ENCODE measurements around the gene NXN.
A peak's percentile ranks its signal among the peaks of the same experiment; 100 is the strongest.
"Not testable (repeated sequence)": the region's sequence is repeated elsewhere in the genome, so short reads cannot be mapped to it uniquely, and the experiment has no call there.

NXN gene

GRCh38 chr17:874590-874989, 105.0 kb downstream of the NXN start:
- not testable (repeated sequence) for H3K4me2 ChIP-seq (ENCODE audit: low read length); H3K4me3 ChIP-seq (ENCODE audit: low read length); H3K36me3 ChIP-seq (ENCODE audit: insufficient read depth, low read length); H3K9me3 ChIP-seq (replicated peaks; ENCODE audit: low read length); H3K9ac ChIP-seq (ENCODE audit: low read depth, low read length); H3K27me3 ChIP-seq (ENCODE audit: control insufficient read depth, insufficient read depth, low read length)
- peaks cover 11% of the 10 kb centered on the region for H3K4me1 ChIP-seq (ENCODE audit: control insufficient read depth, insufficient read depth, low read length)

DNA sequence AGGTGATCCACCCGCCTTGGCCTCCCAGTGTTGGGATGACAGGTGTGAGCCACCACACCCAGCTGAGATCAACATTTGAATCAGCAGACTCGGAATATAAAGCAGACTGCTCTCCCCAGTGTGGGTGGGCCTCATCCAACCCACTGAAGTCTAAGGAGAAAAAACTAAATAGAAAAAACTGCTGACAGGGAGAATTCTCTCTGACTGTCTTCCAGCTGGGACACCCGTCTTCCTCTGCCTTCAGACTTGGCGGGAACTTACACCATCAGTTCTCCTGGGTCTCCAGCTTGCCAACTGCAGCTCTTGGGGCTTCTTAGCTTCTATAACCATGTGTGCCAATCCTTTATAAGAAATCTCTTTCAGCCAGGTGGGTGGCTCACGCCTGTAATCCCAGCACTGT, 106.7 kb downstream of the NXN start:
- Histone ChIP-seq H3K4me2 (ENCODE audit: low read length) (no peak overlapping the region), H3K9ac (ENCODE audit: low read depth, low read length) (no peak overlapping the region), H3K36me3 (ENCODE audit: insufficient read depth, low read length) (no peaks in the 10 kb centered on the region), H3K4me3 (ENCODE audit: low read length) (no peak overlapping the region), H3K27me3 (ENCODE audit: control insufficient read depth, insufficient read depth, low read length) (no peaks in the 10 kb centered on the region), H3K9me3 (replicated peaks; ENCODE audit: low read length) (no peaks in the 10 kb centered on the region), H3K4me1 (ENCODE audit: control insufficient read depth, insufficient read depth, low read length) (peaks cover 18% of the 10 kb centered on the region)

GRCh38 chr17:871751-872519, 107.6 kb downstream of the NXN start:
- no peaks in the 10 kb centered on the region for H3K36me3 ChIP-seq (ENCODE audit: insufficient read depth, low read length)
- no peak overlapping the region for H3K4me2 ChIP-seq (ENCODE audit: low read length)
- no peaks in the 10 kb centered on the region for H3K9me3 ChIP-seq (replicated peaks; ENCODE audit: low read length)
- peaks cover 18% of the 10 kb centered on the region for H3K4me1 ChIP-seq (ENCODE audit: control insufficient read depth, insufficient read depth, low read length)
- H3K9ac ChIP-seq (ENCODE audit: low read depth, low read length): no peak overlapping the region
- no peaks in the 10 kb centered on the region for H3K27me3 ChIP-seq (ENCODE audit: control insufficient read depth, insufficient read depth, low read length)
- no peak overlapping the region for H3K4me3 ChIP-seq (ENCODE audit: low read length)

GRCh38 chr17:869567-870525, 109.7 kb downstream of the NXN start:
- Histone ChIP-seq H3K4me3 (ENCODE audit: low read length) (peak overlapping the region; percentile 55), H3K4me1 (ENCODE audit: control insufficient read depth, insufficient read depth, low read length) (peaks cover 18% of the 10 kb centered on the region), H3K4me2 (ENCODE audit: low read length) (peak overlapping the region; percentile 74), H3K36me3 (ENCODE audit: insufficient read depth, low read length) (no peaks in the 10 kb centered on the region), H3K9me3 (replicated peaks; ENCODE audit: low read length) (no peaks in the 10 kb centered on the region), H3K9ac (ENCODE audit: low read depth, low read length) (peak overlapping the region; percentile 61), H3K27me3 (ENCODE audit: control insufficient read depth, insufficient read depth, low read length) (no peaks in the 10 kb centered on the region)

DNA sequence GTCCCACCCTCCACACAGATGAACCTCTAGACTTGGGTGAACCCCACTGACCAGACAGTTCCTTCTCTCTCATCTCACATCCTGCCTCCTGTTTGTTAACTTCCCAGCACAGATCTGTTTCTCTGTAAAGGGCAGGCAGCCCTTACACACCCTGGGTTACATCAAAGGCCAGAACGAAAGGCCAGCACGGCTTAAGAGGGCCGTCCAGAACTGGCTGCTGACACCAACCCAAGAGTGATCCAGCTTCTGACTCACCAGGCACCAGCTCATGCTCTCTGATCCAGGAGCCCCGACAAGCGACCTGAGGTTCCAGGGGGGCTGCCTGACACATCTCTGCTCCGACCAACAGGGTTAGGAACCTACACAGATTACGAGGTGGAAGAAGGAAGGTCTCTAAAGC, 110.5 kb downstream of the NXN start:
- Histone ChIP-seq H3K4me1 (ENCODE audit: control insufficient read depth, insufficient read depth, low read length) (peaks cover 18% of the 10 kb centered on the region), H3K9me3 (replicated peaks; ENCODE audit: low read length) (no peaks in the 10 kb centered on the region), H3K36me3 (ENCODE audit: insufficient read depth, low read length) (no peaks in the 10 kb centered on the region), H3K27me3 (ENCODE audit: control insufficient read depth, insufficient read depth, low read length) (no peaks in the 10 kb centered on the region), H3K9ac (ENCODE audit: low read depth, low read length) (peak overlapping the region; percentile 61), H3K4me3 (ENCODE audit: low read length) (peak overlapping the region; percentile 55), H3K4me2 (ENCODE audit: low read length) (peak overlapping the region; percentile 74)

DNA sequence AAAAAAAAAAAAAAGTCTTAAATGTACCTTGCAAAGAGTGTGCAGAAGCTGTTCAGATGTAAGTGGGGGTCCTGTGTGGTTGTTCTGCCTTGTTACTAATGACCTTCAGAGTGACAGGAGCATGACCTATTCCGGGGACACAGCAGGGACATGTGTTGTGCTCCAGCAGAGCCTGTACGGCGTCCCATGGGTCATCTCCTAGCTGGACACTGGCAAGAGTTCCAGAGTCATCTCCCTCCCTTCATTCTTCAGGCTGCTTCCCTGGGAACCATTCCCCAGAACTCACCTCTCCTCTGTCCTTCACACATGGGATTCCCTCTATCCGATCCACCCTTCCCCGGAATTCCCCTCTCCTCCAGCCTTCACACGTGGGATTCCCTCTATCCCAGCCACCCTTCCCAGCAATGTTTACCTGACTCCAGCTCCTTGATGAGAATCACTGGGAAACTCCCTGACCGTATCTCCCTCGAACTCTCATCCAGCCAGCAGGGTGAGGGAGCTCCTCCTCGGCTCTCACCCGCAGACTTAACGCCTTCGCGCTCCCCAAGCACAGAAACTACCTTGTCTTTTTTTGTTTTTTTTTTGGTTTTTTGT, 111.6 kb downstream of the NXN start:
- Histone ChIP-seq H3K36me3 (ENCODE audit: insufficient read depth, low read length) (no peaks in the 10 kb centered on the region), H3K4me3 (ENCODE audit: low read length) (no peak overlapping the region), H3K9ac (ENCODE audit: low read depth, low read length) (no peak overlapping the region), H3K4me2 (ENCODE audit: low read length) (no peak overlapping the region), H3K4me1 (ENCODE audit: control insufficient read depth, insufficient read depth, low read length) (peaks cover 18% of the 10 kb centered on the region), H3K9me3 (replicated peaks; ENCODE audit: low read length) (no peaks in the 10 kb centered on the region), H3K27me3 (ENCODE audit: control insufficient read depth, insufficient read depth, low read length) (no peaks in the 10 kb centered on the region)

DNA sequence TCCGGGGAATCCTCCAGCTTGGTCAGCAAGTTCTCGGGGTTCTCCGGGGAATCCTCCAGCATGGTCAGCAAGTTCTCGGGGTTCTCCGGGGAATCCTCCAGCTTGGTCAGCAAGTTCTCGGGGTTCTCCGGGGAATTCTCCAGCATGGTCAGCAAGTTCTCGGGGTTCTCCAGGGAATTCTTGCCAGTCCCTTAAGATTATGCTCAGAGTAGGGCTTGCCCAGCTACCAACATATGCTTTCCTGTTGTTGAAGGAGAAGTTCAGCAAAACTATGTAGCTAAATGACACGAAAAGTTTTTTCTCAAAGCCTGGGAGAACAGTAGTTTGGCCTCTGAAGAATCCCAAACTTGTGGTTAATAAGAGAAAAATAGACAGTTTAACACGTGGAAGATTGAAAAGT, 112.3 kb downstream of the NXN start:
- H3K4me1 ChIP-seq (ENCODE audit: control insufficient read depth, insufficient read depth, low read length): peaks cover 18% of the 10 kb centered on the region
- H3K36me3 ChIP-seq (ENCODE audit: insufficient read depth, low read length); H3K9me3 ChIP-seq (replicated peaks; ENCODE audit: low read length); H3K4me3 ChIP-seq (ENCODE audit: low read length); H3K27me3 ChIP-seq (ENCODE audit: control insufficient read depth, insufficient read depth, low read length); H3K9ac ChIP-seq (ENCODE audit: low read depth, low read length); H3K4me2 ChIP-seq (ENCODE audit: low read length): not testable (repeated sequence)

DNA sequence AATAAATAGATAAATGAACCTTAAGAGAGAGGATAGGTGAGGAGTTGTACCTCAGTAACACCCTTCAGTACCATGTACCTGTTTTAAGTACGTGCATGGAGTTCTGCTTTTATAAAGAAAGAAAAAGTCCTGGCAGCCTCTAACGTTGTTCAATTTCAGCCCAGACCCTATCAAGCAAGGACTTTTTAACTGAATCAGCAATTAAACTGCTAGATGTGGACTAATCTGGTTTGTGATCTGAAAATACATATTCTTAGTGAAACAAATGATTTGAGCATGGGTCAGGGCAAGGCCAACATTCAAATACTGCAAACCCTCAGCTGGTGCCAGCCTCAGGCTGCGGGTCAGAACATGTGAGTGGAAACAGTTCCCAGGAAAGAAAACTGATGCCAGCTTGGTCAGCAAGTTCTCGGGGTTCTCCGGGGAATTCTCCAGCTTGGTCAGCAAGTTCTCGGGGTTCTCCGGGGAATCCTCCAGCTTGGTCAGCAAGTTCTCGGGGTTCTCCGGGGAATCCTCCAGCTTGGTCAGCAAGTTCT, 112.9 kb downstream of the NXN start:
- H3K4me1 ChIP-seq (ENCODE audit: control insufficient read depth, insufficient read depth, low read length): peaks cover 18% of the 10 kb centered on the region
- peaks cover 5% of the 10 kb centered on the region for H3K27me3 ChIP-seq (ENCODE audit: control insufficient read depth, insufficient read depth, low read length)
- no peak overlapping the region for H3K4me3 ChIP-seq (ENCODE audit: low read length)
- no peak overlapping the region for H3K9ac ChIP-seq (ENCODE audit: low read depth, low read length)
- no peak overlapping the region for H3K4me2 ChIP-seq (ENCODE audit: low read length)
- H3K9me3 ChIP-seq (replicated peaks; ENCODE audit: low read length): no peaks in the 10 kb centered on the region
- no peaks in the 10 kb centered on the region for H3K36me3 ChIP-seq (ENCODE audit: insufficient read depth, low read length)

DNA sequence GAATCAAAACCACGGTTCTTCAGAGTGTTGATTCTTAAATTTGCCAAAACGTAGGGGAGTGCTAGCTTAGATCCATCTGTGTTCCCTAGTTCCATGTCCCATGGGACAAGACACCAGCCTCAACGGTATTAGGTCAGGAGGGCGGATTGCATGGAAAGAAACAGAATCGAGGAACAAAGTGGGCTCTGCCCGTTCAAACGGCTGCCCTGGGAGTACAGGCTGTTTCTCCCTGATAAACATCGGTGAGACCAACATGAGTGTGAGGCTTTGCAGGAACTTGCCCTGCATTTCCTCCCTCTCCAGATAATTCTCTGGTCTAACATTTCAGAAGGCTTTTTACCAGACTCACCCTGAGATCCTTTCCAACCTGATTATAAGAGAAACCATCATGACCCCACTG, 115.3 kb downstream of the NXN start:
- peaks cover 12% of the 10 kb centered on the region for H3K4me1 ChIP-seq (ENCODE audit: control insufficient read depth, insufficient read depth, low read length)
- no peak overlapping the region for H3K4me3 ChIP-seq (ENCODE audit: low read length)
- H3K27me3 ChIP-seq (ENCODE audit: control insufficient read depth, insufficient read depth, low read length): peaks cover 5% of the 10 kb centered on the region
- H3K4me2 ChIP-seq (ENCODE audit: low read length): no peak overlapping the region
- H3K9me3 ChIP-seq (replicated peaks; ENCODE audit: low read length): no peaks in the 10 kb centered on the region
- no peaks in the 10 kb centered on the region for H3K36me3 ChIP-seq (ENCODE audit: insufficient read depth, low read length)
- H3K9ac ChIP-seq (ENCODE audit: low read depth, low read length): no peak overlapping the region

DNA sequence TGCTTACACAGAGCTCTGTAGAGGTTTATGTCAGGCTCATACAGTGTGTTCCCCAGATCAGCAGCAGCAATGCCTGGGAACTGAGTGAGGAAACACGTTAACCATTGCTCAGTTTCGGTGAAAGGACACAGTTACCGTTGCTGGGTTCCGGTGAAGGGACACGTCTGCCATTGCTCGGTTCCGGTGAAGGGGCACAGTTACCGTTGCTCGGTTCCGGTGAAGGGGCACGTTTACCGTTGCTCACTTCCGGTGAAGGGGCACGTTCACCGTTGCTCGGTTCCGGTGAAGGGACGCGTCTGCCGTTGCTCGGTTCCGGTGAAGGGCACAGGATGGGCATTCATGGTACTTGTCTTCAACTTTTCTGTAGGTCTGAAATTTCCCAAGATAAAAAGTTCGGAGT, 115.7 kb downstream of the NXN start:
- Histone ChIP-seq H3K4me2 (ENCODE audit: low read length) (no peak overlapping the region), H3K4me3 (ENCODE audit: low read length) (no peak overlapping the region), H3K9ac (ENCODE audit: low read depth, low read length) (no peak overlapping the region), H3K9me3 (replicated peaks; ENCODE audit: low read length) (no peaks in the 10 kb centered on the region), H3K4me1 (ENCODE audit: control insufficient read depth, insufficient read depth, low read length) (peaks cover 12% of the 10 kb centered on the region), H3K36me3 (ENCODE audit: insufficient read depth, low read length) (no peaks in the 10 kb centered on the region), H3K27me3 (ENCODE audit: control insufficient read depth, insufficient read depth, low read length) (peaks cover 5% of the 10 kb centered on the region)

DNA sequence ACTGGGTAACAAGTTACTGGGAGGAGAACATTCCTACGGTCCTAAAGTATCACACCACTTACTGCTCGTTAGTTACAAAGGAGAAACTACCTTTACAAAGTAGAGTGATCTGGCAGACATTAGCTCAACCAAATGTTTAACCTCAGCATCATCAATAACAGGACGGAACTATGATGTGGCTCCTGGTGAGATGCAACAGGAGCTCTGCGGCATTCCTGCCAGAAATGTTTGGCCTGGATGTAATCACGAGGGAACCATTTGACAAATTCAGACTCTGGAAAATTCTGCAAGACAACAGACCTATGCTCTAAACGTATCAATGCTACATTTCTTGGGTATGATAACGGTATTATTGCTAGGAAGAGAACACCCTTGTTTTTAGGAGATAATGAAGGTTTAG, 117.0 kb downstream of the NXN start:
- Histone ChIP-seq H3K4me3 (ENCODE audit: low read length) (no peak overlapping the region), H3K4me2 (ENCODE audit: low read length) (no peak overlapping the region), H3K27me3 (ENCODE audit: control insufficient read depth, insufficient read depth, low read length) (peaks cover 5% of the 10 kb centered on the region), H3K4me1 (ENCODE audit: control insufficient read depth, insufficient read depth, low read length) (peaks cover 12% of the 10 kb centered on the region), H3K9me3 (replicated peaks; ENCODE audit: low read length) (no peaks in the 10 kb centered on the region), H3K9ac (ENCODE audit: low read depth, low read length) (no peak overlapping the region), H3K36me3 (ENCODE audit: insufficient read depth, low read length) (no peaks in the 10 kb centered on the region)

Measured in skeletal muscle satellite cell (primary cell).